Forelimb muscle (tissue), 1 donor: ENCODE results near the gene CPSF4L. TPM values are rescaled to one million over a fixed set of nuclear protein-coding genes. Genes with fewer than 3 reads are reported as not detected.
A peak's percentile ranks its signal among the peaks of the same experiment; 100 is the strongest.

ENCODE experiments used
- DNase-seq: peaks from one replicate; pipeline ENCODE4 v3.0.0-alpha.2; 2013; ENCODE audit warnings: low read depth
- polyA plus RNA-seq: library from polyadenylated mRNA; unstranded; fragments of 120-200 nt; gene quantifications from one replicate; pipeline ENCODE4 v1.2.1, GENCODE V29; 2013; ENCODE audit not compliant: insufficient read length

Gene CPSF4L
- polyA plus RNA-seq, 1 donor: not detected

DNA sequence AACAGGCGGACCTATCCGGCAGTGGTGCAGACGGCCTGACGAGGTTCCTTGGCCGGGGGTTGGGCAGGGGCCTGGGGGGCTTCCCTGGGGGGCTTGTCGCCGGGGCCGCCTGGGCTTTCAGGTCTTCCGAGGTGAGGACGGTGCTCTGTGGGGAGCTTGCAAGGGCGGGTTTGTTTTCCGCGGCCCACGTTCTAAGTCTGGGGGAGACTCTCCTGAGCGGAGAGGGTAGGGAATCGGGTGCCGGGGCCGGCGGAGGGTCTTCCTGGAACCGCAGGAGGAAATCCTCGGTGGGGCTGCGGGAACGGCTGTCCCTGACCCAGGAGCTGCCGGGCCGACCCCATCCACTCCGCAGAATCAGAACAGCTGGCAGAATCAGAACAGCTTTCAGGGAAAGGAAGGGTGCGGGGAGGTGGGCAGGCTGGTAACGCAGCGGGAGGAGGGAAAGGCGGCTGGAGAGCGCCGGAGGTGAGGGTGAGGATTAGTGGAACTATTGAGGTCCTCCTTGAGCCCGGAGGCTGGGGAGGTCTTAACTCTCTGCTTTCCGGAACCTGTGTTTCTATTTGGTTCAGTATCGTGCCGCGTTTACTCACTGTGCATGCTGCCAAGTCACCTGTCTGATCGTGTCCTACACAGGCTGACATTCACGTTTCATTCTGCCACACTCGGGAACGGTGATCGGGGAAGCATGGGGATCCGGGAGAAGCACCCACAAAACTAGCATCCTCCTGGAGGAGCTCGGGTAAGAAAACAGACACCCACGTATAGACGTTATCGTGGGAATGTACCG is 28.9 kb downstream of the CPSF4L start:
- no peak for DNase-seq

DNA sequence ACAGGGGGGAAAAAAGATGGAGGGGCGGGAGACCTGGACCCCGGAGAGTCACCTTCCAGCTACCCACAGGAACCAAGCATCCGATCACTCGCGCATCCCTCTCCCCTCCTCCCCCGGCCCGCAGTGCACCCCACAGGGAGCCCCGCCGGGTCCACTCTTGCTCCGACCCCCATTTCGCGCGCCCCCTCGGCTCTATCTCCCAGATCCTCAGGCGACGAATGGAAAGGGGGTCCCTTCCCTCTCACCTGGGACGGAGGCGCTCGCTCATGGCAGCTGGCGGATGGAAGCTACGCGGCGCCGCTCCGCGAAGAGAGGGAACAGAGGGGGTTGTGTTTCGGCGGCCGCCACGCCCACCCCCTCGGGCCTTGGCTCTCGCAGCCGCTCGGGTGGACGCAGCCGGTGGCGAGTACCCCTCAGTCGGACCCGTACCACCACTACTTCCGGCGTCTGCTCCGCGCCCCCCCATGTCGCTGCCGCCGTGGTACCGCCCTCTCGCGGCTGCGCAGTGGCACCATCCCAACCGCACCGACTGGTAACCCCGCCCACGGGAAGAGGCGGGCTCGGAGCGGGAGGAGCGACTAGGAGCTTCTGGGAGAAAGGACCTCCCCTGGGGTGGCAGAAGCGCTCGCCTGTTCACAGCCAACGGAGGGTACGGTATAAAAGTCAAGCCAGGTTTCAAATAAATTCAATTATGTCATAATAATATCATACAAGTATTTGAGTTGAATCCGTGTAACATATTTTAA is 29.7 kb downstream of the CPSF4L start:
- DNase-seq: peak; percentile 83

DNA sequence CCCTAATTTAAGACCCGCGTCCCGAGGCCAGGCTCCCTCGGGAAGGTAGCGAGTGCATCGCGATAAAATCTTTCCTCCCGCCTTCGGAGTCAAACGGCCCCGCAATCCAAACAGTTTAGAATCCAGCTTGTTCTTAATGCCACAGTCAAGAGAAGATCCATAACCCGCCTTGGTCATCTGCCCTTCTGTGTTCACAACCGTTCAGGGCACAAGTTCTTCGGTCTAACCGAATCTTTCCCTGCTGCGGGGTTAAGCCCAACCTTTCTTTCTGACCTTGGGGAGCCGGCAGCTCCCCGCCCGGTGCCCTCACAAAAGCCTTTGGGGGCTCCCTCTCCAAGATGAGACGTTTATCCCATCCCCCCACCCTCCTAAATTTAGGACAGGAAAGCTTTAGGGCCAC is 30.3 kb downstream of the CPSF4L start:
- DNase-seq: no peak

DNA sequence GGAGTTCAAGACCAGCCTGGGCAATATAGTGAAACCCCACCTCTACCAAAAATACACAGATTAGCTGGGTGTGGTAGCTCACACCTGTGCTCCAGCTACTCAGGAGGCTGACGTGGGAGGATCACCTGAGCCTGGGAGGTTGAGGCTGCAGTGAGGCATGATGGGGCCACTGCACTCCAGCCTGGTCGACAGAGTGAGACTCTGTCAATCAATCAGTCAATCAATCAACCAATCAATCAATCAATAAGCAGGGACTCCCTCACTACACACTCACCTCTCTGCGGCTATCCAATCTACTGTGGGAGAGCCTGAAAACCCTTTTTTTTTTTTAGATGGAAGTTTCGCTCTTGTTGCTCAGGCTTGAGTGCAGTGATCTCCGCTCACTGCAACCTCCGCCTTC is 31.6 kb downstream of the CPSF4L start:
- DNase-seq: no peak

DNA sequence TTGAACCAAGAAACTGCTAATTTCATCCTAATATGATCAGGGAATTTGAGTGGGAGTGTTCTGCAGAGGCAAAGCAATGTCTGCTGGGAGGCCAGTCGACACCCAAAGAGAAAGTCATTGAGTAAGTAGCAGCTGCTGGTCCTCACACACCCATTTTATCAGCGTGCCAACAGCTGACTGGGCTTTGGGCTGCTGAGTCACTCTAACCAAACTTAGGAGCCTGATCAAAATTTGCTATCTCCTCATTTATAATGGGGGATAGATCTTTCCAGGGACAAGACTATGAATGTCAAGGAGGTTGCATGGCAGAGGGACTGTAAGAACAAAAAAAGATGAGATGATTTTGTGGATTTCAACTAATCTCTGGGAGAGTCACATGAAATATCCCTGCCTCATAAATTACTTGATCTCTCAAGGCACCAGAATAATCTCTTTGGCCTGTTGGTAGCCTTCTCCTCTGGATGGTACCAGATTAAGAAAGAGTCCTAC is 32.9 kb downstream of the CPSF4L start:
- no peak for DNase-seq

DNA sequence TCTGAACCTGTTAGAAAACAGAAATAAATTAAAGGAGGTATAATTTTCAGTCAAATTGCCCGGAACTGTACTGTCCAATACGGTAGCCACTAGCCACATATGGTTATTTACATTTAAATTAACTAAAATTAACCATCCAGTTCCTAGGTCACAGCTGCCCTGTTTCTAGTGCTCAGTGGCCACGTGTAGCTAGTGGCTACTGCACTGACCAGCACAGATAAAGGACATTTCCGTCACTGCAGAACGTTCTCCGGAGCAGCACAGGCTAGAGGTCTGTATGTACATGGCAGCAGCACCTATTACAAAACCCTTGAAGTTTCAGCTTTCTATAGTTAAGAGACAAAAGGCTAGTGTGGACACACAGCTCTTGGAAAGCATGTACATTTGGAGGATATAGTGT is 33.7 kb downstream of the CPSF4L start:
- no peak for DNase-seq

DNA sequence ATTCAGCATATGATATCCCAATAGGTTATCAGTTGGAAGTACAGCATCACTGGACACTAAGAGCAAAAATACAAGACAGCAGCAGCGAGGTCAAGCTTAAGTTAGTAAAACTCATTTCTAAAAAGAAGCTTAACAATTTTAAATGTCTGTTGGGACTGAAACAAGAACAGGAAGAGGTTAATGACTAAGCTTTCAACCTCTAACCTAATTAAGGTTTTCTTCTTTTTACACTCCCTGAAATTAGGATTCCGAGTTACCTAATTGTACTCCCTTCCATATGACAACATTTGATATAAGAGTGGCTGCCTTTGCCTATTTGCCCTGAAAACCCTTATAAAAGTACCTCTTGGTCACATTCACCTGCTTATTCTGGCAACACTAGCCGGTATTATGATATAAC is 34.3 kb downstream of the CPSF4L start:
- no peak for DNase-seq

DNA sequence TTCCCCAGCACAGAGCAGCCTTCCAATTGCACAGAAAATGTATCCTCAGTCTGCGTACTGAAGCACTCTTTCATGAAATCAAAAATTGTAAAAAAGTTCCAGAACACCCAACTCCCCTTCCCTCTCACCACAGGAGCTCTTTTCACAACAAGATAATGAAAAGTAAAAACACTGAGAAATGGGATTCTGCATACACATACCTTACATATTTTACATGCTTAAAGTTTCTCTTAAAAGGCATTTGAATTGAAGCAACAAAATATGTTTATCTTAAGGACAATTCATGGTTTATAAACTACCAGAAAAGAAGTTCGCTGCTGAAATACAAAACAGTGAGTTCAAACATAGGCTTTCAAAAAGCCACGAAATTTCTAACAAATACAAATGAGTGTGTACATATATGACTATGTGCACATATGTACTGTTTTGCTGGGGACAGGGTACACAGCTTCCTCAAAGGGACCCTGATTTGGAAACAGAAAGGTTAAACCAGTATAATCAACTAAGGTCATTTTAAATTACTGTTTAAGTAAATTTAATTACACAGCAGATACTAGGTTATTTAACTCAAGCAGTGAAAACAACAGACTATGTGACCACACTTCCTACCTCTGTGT is 35.0 kb downstream of the CPSF4L start:
- DNase-seq: no peak

DNA sequence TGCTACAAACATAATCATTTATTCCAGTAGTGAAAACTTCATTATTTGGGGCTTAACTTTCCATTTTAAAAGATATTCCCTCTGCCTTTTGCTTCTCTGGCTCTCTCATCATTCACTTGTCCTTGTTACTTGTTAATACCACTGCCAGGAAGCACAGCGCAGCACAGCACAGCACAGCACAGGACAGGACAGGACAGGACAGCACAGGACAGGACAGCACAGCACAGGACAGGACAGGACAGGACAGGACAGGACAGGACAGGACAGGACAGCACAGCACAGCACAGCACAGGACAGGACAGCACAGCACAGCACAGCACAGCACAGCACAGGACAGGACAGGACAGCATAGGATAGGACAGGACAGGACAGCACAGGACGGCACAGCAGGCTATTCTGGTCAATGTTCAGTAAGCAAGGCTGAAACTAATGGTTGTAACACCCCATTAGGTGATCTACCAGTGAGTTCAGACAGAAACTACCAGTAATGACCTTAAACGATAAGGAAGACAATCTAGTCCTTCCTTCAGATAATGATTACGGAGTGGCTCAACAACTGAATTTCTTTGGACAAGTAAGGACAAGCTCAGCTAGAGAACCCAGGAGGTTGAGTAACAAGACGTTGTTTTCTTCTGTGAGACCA is 36.9 kb downstream of the CPSF4L start:
- DNase-seq: no peak

DNA sequence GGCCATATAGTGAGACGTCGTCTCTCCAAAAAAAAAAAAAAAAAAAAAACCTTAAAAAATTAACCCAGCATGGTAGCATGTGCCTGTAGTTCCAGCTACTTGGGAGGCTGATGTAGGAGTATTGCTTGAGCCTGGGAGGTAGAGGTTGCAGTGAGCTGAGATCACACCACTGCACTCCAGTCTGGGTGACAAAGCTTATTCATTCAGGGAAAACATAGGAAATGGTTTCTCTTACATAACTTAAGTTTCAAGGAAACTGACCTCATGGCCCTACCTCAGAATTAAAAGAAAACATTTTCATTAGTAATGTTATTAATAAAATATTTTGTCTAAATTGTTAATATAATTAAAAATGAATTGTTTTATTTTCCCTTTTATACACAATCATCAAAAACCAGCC is 37.4 kb downstream of the CPSF4L start:
- DNase-seq: no peak

DNA sequence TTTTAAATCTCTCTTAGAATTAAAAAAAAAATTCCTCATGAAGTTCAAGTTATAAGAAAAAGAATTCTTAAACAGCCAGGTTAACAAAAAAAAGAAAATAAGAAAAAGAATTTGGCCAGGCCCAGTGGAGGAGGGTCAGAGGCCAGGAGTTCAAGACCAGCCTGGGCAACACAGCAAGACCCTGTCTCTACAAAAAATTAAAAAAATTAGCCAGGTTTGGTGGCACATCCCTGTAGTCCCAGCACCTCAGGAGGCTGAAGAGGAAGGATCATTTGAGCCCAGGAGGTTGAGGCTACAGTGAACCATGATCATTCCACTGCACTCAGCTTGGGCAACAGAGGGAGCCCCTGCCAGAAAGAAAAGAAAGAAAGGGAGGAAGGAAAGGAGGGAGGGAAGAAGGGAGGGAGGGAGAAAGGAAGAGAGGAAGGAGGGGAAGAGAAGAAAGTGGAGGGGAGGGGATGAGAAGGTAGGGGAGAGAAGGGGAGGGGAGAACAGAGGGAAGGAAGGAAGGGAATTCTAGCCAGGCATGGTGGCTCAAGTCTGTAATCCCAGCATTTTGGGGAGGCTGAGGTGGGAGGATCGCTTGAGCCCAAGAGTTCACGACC is 38.0 kb downstream of the CPSF4L start:
- DNase-seq: no peak

DNA sequence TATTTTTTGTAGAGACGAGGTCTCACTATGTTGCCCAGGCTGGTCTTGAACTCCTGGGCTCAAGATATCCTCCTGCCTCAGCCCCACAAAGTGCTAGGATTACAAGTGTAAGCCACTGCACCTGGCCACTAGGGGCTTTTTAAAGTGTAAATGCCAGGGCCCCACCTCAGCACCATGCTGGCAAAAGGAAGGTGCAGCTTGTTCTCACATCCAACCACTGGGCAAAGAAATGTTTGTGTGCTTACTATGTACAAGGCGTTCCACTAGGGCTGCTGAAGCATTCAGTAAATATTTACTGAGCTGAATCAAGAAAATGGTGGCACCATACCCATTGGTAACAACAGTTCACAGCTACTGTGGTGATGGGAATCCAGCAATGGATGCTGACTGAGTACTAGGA is 46.2 kb downstream of the CPSF4L start:
- DNase-seq: no peak

DNA sequence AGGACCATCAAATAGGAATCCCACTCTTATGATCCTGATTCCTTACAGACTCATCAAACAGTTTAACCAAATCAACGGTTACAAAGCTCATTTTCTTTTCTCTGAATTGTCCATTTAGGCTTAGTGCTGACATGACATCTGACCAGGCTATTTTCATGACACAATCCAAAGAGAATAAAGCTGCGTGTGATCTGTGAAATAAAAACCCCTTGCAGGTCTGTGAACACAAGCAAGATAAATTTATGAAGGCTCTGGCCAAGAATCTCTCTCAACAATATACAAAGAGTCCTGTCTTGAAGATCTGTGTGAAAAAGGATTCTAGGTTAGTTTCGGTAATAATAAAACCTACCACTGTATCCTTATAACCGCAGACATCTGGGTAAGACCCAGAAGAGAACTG is 46.8 kb downstream of the CPSF4L start:
- no peak for DNase-seq

DNA sequence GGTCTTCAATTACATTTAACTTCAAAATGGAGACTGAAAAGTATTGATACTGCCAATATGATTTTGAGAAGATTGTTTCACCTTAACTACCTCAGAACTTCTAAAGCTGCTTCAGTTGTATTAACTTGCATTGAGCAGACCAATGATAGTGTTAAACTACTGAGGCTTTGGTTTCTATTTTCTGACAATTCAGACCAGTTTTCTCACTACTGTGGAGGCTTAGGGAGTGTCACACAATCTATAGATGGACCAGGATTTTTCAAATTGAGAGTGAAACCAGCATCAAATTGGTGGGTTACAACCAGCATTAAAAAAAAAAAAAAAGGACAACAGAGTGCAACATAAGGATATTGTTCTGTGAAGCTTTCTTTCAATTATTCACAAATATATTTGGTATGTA is 47.7 kb downstream of the CPSF4L start:
- DNase-seq: no peak

DNA sequence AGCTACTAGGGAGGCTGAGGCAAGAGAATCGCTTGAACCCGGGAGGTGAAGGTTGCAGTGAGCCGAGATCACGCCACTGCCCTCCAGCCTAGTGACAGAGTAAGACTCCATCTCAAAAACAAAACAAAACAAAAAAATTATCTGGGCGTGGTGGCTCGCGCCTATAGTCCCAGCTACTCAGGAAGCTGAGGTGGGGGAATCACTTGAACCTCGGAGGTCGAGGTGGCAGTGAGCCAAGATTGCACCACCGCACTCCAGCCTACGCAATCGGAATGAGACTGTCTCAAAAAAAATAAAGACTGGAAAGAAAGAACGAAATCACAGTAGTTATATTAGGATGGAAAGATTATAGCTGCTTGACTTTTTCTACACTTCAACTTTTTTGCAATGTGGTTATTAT is 49.9 kb downstream of the CPSF4L start:
- no peak for DNase-seq

DNA sequence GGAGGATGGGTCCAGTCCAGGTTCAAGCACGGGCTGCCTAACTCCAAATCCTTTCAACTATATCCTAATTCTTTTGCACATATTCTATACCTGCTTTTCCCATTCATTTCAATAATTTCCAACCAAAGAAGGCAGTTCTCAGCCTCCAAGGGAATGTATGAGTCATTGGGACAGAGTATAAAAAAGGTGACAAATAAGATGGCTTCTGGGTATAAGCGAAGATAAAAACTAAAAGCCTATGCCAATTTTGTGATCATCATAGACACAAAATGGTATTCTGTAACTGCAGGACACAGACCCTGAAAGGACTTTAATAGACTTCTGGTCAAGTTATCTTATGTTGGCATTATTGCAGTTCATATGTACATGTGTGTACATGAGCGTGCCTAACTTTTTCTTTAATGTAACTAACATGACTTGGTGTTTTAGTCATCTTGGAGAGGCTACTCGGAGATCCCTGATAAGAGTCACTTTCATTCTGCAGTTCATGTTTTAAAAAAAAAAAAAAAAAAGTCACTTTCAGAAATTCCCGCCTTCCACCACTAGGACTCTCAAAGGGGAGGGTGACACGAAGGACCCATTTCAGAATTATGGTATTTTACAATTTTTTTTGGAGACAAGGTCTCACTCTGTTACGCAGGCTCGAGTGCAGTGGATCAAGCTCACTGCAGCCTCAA is 51.5 kb downstream of the CPSF4L start:
- DNase-seq: no peak

DNA sequence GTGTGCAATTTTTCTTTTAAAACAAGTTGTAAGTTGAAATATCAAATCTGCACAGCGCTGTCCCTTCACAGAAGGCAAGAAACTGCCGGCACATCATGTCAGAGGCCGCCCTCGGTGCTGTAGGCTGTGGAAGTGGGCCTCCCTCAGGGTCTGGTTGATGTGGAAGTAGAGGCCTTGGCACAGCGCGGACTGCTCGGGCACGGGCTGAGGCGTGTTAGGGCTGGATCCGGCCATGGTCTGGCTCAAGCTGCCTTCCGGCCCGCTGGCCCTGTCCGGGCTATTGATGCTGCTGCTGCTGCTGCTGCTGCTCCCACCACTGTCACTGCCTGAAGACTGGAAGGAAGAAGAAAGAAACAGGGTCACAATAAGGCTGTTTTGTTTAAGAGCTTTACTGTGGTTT is 52.2 kb downstream of the CPSF4L start:
- no peak for DNase-seq

DNA sequence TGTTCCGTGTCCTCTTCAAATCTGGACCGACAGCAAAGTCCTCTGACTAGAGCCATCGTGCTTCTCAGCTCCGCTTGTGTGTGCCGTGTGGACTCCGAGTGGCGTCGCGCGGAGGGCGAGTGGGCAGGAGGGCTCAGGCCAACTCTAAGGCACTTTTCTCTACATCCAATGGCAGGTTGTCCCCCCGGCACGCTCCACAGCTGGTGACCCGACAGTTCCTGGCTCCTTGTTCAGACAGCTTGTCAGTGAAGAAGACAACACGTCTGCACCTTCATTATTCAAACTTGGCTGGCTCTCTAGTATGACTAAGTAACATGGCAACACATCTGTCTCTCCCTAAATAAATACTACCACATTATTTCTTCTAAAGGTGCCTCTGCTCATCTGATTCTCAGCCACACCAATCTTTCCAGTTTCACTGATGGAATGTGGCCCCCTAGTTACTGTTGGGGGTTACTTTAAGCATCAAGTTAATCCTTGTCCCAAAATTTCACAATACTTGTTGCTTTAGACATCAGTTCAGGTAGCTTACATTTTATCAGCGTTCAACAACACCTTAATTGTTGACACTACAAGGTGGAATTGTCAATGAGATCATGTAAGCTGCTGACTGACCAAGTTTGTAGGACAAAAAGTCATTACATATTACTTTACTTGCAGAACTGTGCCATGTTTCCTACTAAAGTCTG is 53.4 kb downstream of the CPSF4L start:
- no peak for DNase-seq

DNA sequence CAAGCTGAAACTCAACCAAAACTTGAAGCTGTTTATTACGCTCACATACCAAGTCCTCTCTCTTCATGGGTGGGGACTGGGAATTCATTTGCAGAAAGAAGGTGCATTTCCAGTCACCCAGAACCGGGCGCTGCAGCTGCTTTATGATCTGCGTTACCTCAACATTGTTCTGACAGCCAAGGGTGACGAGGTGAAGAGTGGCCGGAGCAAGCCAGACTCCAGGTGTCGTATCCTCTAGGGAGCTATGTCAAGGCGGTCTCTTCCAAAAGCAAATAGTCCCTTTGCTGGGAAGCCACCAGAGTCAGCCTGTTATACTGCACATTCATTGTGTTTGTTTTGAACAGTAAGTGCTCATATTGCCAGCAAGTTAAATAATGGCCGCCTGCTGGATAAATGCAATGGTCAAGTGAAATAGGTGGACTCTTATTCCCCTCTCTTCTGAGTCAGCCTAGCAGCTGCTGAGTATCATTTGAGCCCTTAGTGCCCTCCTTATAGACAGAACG is 56.2 kb downstream of the CPSF4L start:
- no peak for DNase-seq

DNA sequence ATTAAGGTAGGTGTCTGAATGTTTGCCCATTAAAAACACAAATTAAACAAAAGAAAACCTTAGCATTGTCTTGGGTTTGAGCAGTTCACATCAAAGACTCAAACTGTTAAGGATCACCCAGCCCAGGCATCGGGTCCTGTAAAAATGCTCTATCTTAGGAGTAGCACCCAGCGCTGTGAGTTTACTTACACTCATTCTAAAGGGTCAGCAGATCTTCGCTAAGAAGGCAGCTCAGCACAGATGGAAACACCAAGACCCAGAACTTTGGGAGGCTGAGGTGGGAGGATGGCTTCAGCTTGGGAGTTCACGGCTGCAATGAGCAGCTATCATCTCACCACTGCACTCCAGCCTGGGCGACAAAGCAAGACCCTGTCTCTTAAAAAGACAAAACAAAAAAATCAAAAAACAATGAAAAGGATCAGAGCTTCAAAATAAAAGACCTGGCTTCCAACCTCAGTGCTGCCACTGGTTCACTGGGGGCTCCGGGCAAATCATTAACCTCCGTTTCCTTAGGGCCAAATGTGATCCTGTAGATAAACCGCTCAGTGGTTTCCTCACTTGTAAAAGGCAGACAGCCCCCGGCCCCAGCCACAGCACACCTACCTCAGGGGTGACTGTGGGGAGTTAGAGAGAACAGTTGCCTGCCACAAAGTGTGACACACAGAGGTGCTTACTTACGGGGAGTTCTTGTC is 57.7 kb downstream of the CPSF4L start:
- no peak for DNase-seq
